Spleen (tissue), 7 donors: ENCODE results near the gene DIP2A.
"Not testable (repeated sequence)": the region's sequence is repeated elsewhere in the genome, so short reads cannot be mapped to it uniquely, and the experiment has no call there.

ENCODE experiments used
- POLR2A ChIP-seq, 3 donors: fragments of 450-650 bp; IDR thresholded peaks; one replicate each; pipeline ENCODE4 v1.5.1; 2017; ENCODE audit warnings: antibody characterized with exemption in 3 of 3, mild to moderate bottlenecking in 1 of 3
- TF ChIP-seq, protein P1 (sequence below), 11 experiments: fragments of 200-600 bp in 7 of 11; fragments of 450-650 bp in 4 of 11; sonication (generic) in 4 of 11; IDR thresholded peaks in 8 of 11; conservative IDR thresholded peaks in 3 of 11; 1 replicate in 7 of 11; 2 replicates in 4 of 11; pipeline versions ENCODE4 v1.4.0 to v1.8.0; 2016 to 2021; ENCODE audit warnings: antibody characterized with exemption in 11 of 11, inconsistent platforms in 4 of 11, mild to moderate bottlenecking in 1 of 11
- donor health status: DM: no; HTN: no; CAD: no; lungs with moderate emphysema.
- donor health status: DM: no; HTN: no; CAD: no.
- donor health status: DM: no; HTN: no; CAD: no.

- not testable (repeated sequence) for TF ChIP-seq POLR2A (IDR thresholded peaks at IDR 0.05)
- TF ChIP-seq, protein P1, sequence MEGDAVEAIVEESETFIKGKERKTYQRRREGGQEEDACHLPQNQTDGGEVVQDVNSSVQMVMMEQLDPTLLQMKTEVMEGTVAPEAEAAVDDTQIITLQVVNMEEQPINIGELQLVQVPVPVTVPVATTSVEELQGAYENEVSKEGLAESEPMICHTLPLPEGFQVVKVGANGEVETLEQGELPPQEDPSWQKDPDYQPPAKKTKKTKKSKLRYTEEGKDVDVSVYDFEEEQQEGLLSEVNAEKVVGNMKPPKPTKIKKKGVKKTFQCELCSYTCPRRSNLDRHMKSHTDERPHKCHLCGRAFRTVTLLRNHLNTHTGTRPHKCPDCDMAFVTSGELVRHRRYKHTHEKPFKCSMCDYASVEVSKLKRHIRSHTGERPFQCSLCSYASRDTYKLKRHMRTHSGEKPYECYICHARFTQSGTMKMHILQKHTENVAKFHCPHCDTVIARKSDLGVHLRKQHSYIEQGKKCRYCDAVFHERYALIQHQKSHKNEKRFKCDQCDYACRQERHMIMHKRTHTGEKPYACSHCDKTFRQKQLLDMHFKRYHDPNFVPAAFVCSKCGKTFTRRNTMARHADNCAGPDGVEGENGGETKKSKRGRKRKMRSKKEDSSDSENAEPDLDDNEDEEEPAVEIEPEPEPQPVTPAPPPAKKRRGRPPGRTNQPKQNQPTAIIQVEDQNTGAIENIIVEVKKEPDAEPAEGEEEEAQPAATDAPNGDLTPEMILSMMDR (IDR thresholded peaks at IDR 0.05 in 8 of 11, conservative IDR thresholded peaks at IDR 0.05 in 3 of 11): not testable (repeated sequence)
Observed at GRCh38 chr21:46527393-46527792, 68.7 kb downstream of the DIP2A start.
